Measurements from ENCODE around the gene SSBP2.

- TF ChIP-seq CTCF (IDR thresholded peaks at IDR 0.05; ENCODE audit: low read depth, low read length) (no peak), POLR2A (IDR thresholded peaks at IDR 0.05; ENCODE audit: extremely low read depth, insufficient read length) (no peak)
These were observed 10.1 kb downstream of the SSBP2 start for GRCh38 chr5:81740758-81741157.
